Measurements from ENCODE around the gene HSPA5.
A peak's percentile ranks its signal among the peaks of the same experiment; 100 is the strongest.

HSPA5 gene

GRCh38 chr9:125189361-125190289 is 51.5 kb downstream of the HSPA5 start, which contains the start of gene PPP6C:
Gene PPP6C, minus strand, starts transcription at chr9:125189803. Its CDS starts 85 bp downstream, at chr9:125189718.
- DNase-seq: peak; percentile 95

DNA sequence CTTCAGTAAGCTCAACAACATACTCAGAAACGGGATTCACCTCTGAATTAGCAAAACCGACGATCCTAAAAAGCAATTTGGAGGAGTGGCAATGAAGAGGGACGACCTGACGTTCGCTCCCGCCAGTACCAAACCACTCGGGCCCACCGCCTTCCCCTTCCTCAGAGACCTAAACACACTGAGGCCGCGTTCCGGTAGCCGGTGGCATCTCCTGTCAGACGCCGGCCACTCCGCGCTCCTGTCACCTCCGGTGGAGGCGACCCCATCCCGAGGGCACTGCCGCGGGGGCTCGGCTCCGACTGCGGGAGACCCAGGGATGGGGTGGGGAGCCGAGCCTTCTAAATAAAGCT is 52.2 kb downstream of the HSPA5 start:
- no peak for DNase-seq
